HG02759 (cell line): ENCODE data around the gene RPEL1.
"Not testable (repeated sequence)": the region's sequence is repeated elsewhere in the genome, so short reads cannot be mapped to it uniquely, and the experiment has no call there.

Experiments
- ATAC-seq: cut with Tn5 transposase; IDR thresholded peaks from one replicate; pipeline ENCODE4 v1.9.1; 2021; ENCODE audit warnings: mild to moderate bottlenecking, moderate library complexity; ENCODE audit not compliant: unreplicated experiment

RPEL1 gene

GRCh38 chr10:103232772-103233488 is 12.8 kb upstream of the RPEL1 start:
- no peak for ATAC-seq

DNA sequence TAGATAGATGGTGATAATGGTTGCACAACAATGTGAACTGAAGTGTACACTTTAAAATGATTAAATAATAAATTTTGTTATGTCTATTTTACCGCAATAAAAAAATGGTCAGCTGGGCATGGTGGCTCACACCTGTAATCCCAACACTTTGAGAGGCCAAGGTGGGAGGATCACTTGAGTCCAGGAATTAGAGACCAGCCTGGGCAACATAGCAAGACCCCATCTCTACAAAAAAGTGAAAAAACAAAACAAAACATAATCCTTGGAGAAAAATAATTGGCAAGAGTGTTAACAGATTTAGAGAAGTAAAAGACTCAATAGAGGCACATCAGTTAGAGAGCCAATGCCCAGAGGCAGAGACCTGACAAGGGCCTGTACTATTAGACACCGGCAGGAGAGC is 9.9 kb upstream of the RPEL1 start:
- no peak for ATAC-seq

- no peak for ATAC-seq
Observed at GRCh38 chr10:103238506-103239252, 7.0 kb upstream of the RPEL1 start.

DNA sequence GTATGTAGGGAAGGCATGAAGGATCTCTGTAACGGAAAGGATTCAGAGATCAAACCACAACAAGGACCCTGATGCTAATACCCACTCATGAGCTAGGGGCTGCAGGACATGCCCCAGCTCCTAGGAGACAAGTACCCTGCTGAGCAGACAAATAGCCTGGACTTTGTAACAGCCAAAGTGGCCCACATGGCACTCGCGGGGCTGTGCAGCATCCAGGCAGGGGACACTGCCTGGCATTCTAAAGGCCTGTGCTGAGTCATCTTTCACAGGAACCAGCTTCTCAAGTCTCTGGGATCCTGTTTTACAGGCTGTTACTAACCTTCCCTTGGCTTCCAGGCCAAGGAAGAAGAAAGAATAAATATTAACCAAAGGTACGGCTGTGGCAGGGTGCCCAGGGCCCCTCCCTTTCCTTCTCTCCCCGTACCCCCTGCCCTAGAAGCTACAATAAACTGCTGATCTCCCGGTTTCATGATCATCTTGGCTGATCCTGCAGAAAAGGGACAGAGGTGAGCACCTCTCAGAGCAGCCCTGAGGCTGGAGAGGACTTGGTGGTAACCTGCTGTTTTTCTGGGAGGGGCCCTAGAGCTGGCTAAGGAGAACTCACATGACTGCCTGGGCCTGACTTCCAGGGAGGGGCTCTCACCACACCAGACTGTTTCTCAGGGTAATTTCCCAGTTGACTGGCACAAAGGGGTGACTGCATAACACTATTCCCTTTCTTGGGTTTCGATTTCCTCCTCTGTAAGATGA is 4.2 kb upstream of the RPEL1 start:
- no peak for ATAC-seq

- no peak for ATAC-seq
Observed at GRCh38 chr10:103244666-103245271, 918 bp upstream of the RPEL1 start.

GRCh38 chr10:103246324-103246723 is 637 bp downstream of the RPEL1 start:
- ATAC-seq, result no peak

DNA sequence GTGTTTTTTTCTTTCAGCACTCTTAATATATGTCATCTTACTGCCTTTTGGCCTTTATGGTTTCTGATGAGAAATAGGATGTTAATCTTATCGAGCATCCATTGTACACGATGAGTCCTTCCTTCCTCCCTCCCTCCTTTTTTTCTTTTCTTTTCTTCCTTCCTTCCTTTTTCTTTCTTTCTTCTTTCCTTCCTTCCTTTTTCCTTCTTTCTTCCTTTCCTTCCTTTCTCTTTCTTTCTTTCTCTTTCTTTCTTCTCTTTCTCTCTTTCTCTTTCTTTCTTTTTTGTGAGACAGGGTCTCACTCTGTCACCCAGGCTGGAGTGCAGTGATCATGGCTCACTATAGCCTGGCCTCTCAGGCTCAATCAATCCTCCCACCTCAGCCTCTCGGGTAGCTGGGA is 8.4 kb downstream of the RPEL1 start:
- ATAC-seq, result no peak

GRCh38 chr10:103254538-103255325 is 9.0 kb downstream of the RPEL1 start:
- no peak for ATAC-seq

DNA sequence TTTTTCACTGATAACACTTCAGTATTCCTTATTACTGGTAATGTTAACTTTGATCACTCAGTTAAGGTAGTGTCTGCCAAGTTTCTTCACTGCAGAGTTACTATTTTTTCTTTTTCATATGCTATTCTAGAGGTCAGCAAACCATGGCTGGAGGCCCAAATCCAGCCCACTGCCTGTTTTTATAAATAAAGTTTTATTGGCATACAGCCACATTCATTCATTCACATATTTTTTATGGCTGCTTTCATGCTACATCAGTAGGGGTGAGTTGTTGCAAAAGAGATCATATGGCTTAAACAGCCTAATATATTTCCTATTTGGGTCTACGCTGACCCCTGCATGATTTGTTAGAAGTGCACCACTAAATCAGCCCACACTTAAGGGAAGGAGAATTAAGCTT is 10.9 kb downstream of the RPEL1 start:
- ATAC-seq, result no peak

- no peak for ATAC-seq
Observed at GRCh38 chr10:103257812-103258211, 12.1 kb downstream of the RPEL1 start.

DNA sequence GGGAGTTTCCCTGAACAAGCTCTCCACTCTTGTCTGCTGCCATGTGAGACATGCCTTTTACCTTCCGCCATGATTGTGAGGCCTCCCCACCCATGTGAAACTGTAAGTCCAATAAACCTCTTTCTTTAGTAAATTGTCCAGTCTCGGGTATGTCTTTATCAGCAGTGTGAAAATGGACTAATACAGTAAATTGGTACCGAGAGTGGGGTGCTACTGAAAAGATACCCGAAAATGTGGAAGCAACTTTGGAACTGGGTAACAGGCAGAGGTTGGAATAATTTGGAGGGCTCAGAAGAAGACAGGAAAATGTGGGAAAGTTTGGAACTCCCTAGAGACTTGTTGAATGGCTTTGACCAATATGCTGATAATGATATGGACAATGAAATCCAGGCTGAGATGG is 13.2 kb downstream of the RPEL1 start:
- ATAC-seq, result not testable (repeated sequence)

DNA sequence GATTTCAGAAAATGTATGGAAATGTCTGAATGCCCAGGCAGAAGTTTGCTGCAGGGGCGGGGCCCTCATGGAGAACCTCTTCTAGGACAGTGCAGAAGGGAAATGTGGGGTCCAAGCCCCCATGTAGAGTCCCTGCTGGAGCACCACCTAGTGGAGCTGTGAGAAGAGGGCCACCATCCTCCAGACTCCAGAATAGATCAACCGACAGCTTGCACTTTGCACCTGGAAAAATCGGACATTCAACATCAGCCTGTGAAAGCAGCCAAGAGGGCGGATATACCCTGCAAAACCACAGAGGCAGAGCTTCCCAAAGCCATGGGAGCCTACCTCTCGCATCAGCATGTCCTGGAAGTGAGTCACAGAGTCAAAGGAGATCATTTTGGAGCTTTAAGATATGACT is 14.3 kb downstream of the RPEL1 start:
- no peak for ATAC-seq

GRCh38 chr10:103262229-103262628 is 16.5 kb downstream of the RPEL1 start:
- no peak for ATAC-seq

DNA sequence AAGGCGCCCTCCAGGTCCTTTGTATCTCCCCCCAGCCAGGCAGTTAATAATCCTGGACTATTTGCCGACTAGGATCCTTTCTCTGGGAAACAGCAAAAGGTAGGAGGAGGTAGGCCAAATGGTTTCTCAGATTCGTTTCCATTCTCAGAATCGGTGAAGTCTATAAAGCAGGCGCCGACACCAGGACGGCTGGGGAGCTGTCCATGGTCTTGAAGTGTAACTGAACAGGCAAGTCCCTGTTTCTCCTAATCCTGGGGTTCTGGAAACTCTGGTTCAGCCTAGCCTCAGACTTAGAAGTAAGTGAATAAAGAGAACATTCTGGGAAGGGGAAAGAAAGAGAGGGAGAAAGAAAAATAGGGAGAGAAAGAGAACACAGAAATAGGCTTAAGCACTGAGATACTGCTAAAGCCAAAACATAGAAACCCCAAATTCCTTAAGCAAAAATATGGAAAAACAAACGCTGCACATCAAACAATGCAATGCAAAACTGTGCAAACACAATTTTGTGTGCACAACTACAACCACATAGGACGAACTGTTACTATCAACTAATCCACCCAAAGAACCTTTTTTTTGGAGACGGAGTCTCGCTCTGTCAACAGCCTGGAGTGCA is 20.1 kb downstream of the RPEL1 start:
- no peak for ATAC-seq

- no peak for ATAC-seq
Observed at GRCh38 chr10:103273041-103273441, 27.4 kb downstream of the RPEL1 start.

GRCh38 chr10:103276251-103276895 is 30.7 kb downstream of the RPEL1 start:
- no peak for ATAC-seq

DNA sequence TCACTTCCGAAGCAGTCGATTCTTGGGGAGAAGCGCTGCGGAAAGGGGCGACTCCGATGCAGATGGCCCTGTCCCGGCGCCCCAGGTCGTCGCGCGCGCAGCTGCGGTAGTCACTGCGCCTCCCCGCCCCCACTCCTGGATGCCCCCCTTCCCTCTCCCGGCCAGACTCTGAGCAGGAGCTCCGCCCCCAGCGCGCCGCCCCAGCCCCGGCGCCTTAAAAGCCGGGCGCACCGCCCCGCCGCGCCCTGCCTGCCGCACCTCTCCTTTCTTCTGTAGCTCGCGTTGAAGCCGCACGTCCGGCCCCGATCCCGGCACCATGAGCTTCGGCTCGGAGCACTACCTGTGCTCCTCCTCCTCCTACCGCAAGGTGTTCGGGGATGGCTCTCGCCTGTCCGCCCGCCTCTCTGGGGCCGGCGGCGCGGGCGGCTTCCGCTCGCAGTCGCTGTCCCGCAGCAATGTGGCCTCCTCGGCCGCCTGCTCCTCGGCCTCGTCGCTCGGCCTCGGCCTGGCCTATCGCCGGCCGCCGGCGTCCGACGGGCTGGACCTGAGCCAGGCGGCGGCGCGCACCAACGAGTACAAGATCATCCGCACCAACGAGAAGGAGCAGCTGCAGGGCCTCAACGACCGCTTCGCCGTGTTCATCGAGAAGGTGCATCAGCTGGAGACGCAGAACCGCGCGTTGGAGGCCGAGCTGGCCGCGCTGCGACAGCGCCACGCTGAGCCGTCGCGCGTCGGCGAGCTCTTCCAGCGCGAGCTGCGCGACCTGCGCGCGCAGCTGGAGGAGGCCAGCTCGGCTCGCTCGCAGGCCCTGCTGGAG is 31.4 kb downstream of the RPEL1 start, which contains the start of gene INA:
Gene INA, plus strand, starts transcription at position 243 of the 817 bp plus-strand sequence. Its CDS starts 74 bp downstream, at position 317.
- no peak for ATAC-seq

DNA sequence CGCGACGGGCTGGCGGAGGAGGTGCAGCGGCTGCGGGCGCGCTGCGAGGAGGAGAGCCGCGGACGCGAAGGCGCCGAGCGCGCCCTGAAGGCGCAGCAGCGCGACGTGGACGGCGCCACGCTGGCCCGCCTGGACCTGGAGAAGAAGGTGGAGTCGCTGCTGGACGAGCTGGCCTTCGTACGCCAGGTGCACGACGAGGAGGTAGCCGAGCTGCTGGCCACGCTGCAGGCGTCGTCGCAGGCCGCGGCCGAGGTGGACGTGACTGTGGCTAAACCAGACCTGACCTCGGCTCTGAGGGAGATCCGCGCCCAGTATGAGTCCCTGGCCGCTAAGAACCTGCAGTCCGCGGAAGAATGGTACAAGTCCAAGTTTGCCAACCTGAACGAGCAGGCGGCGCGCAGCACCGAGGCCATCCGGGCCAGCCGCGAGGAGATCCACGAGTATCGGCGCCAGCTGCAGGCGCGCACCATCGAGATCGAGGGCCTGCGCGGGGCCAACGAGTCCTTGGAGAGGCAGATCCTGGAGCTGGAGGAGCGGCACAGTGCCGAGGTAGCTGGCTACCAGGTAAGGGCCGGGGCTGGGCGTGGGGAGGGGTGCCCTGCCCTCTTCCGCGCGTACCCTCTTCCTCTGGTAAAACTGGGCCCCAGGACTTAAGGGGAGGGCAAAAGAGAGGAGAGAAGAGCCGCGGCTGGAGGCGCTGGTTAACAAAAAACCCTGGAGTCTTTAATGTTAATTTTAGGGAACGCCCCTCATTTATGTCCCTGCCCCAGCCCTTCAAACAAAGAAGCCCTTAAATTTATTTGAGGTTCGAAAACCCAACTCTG is 32.2 kb downstream of the RPEL1 start:
- ATAC-seq, result no peak
